ENCODE results near the gene HOXD9.

The HOXD9 gene

DNA sequence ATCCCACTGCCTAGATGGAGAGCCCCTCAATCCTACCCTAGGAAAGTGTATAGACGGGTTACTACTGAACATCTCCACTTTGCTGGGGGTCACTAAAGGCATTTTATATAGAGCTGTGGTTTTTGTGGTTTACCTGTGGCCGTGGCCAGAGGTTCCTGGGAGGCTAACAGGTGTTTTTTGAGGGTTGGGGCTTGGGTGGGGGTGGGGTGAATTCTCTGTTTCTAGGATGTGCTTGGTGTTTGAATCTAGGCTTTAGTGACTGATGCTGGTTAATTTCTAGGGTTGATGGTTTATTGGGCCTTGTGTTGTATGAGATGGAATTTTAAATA lies 14.7 kb downstream of the HOXD9 start:
- no peak for DNase-seq (ENCODE audit: low read depth)
- no peak overlapping the region for H3K4me3 ChIP-seq (ENCODE audit: low read depth, low read length)
- TF ChIP-seq, protein P1, sequence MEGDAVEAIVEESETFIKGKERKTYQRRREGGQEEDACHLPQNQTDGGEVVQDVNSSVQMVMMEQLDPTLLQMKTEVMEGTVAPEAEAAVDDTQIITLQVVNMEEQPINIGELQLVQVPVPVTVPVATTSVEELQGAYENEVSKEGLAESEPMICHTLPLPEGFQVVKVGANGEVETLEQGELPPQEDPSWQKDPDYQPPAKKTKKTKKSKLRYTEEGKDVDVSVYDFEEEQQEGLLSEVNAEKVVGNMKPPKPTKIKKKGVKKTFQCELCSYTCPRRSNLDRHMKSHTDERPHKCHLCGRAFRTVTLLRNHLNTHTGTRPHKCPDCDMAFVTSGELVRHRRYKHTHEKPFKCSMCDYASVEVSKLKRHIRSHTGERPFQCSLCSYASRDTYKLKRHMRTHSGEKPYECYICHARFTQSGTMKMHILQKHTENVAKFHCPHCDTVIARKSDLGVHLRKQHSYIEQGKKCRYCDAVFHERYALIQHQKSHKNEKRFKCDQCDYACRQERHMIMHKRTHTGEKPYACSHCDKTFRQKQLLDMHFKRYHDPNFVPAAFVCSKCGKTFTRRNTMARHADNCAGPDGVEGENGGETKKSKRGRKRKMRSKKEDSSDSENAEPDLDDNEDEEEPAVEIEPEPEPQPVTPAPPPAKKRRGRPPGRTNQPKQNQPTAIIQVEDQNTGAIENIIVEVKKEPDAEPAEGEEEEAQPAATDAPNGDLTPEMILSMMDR (IDR thresholded peaks at IDR 0.05; ENCODE audit: control insufficient read depth, extremely low read depth, insufficient read depth) = no peak

DNA sequence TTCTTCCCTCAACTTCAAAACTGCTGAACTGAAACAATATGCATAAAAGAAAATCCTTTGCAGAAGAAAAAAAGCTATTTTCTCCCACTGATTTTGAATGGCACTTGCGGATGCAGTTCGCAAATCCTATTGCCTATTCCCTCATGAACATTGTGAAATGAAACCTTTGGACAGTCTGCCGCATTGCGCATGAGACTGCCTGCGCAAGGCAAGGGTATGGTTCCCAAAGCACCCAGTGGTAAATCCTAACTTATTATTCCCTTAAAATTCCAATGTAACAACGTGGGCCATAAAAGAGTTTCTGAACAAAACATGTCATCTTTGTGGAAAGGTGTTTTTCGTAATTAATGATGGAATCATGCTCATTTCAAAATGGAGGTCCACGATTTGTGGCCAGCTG lies 15.4 kb downstream of the HOXD9 start:
- DNase-seq (ENCODE audit: low read depth) = no peak
- TF ChIP-seq, protein P1 (IDR thresholded peaks at IDR 0.05; ENCODE audit: control insufficient read depth, extremely low read depth, insufficient read depth) = no peak
- no peak overlapping the region for H3K4me3 ChIP-seq (ENCODE audit: low read depth, low read length)

DNA sequence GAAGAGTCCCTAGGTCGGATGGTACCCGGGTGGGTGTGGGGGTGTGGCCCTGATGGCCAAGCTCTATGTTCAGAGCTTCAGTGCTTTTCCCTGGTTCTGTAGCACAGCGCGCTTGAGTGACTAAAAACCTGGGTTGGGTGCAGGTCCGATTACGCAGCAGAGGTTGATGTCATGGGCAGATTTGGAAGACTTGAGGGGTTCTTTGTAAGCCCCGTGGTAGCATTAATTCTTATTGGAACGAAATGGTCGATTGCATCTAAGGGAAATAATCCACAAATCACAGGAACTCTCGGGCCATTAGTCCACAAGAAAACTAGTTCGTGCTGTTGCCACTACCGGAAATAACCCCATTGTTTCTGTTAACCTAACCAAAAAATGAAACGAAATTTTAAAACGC lies 16.0 kb downstream of the HOXD9 start:
- no peak overlapping the region for H3K4me3 ChIP-seq (ENCODE audit: low read depth, low read length)
- TF ChIP-seq, protein P1 (IDR thresholded peaks at IDR 0.05; ENCODE audit: control insufficient read depth, extremely low read depth, insufficient read depth) = no peak
- no peak for DNase-seq (ENCODE audit: low read depth)

DNA sequence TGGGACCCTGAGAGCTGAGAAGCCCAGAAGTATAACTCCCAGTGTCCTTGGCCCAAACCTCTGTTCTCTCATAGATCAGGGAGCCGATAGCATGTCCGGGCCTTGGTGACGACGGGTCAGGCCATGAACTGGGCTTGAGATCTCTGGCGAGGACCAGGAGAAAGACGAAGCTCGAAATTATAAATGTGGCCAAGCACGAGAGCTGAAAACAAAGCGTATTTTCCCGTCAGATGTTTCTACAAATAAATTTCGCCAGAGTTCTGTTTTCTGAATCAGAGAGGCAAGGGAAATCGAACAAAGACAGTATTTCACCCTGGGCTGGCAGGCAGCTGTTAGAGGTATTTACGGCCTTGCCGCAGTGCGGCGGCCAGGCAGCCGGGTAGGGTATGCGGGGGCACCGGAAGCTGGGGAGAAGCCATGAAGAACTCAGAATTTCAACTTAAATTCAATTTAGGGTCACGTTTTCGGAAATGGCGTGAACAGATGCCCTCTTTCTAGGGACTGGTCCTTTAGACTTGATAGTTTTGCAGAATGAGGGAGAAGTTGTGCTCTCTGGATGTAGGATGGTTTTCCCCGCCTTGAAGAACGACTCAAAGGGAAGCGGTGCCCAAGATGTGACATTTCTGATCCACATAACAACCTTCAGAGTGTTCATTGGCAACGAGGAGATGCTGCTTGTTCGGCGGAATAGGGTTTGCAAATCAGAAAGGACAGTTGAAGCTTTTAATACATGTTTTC lies 16.6 kb downstream of the HOXD9 start:
- no peak for DNase-seq (ENCODE audit: low read depth)
- TF ChIP-seq, protein P1 (IDR thresholded peaks at IDR 0.05; ENCODE audit: control insufficient read depth, extremely low read depth, insufficient read depth) = no peak
- no peak overlapping the region for H3K4me3 ChIP-seq (ENCODE audit: low read depth, low read length)

DNA sequence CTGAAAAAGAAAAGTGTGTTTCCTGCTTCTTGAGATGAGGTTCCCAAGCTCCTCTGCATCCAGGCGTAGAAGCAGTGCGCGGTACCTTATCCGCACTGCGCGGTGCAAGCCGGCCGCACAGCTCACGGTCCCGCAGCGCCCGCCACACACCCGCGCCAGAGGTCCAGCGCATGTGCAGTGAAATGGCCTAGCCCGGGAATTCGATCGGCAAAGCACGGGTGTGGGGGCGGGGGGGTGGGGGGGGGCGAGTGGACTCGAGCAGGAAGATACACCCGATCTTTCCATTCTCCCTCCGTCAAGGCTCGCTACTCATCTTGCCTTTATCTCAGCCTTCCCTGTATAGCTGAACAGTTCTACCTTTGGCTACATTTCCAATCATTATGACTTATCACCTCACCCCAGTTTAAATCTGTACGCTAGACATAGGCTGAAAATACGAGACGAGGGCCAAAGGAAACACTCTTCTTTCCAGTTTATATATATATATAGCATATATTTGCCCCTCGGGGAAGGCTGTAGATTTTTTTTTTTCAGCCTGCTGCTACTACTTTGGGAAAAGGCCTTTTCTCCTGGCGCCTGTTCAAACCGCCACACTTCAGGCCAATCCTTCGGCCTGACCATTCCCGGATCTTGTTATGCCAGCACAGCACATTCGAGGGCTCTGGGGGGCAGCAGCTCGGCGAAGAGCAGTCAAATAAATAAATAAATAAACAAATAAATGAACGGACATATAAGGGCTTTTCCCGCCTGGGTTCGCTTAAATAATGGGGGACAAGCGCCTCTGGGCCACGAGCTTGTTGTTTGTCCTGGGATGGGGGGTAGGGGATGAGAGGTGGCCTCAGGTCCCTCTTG lies 17.4 kb downstream of the HOXD9 start:
- TF ChIP-seq, protein P1 (IDR thresholded peaks at IDR 0.05; ENCODE audit: control insufficient read depth, extremely low read depth, insufficient read depth) = no peak
- H3K4me3 ChIP-seq (ENCODE audit: low read depth, low read length) = no peak overlapping the region
- no peak for DNase-seq (ENCODE audit: low read depth)

DNA sequence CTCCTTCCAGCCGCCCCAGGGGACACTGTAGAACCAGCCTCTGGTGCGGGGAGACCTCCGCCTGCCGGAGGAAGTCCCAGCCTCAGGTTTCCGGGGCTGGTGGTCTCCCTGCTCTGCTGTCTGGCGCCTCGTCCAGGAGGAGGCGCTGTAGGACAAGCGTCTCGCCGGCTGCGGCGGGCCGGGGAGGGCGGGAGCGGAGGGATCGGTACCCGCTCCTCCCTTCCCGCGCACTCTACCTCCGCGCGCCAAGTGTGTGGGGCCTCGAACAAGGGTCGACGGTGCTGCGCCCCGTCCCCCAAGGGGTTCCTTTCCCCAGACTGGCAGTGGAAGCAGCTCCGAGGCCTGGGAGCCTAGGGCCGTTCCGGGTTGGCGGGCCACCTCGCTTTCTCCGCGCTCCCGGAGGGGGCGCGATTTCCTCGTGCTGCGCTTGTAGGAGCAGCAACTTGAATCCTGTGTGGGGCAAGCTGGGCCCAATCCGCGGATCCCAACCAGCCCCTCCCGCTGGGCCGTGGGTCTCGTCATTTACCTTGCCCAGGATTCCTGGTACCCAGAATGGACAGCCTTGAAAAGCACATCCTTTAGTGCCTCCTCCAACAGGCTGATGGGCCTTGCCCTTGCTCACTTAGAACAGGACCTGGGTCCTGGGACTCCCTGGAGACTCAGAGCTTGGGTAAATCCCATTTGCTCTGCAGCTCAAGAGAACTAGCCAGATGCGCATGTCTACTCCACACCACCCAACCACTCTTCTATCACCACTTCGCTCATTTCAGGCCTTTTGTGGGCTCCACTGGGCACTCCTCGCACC lies 18.2 kb downstream of the HOXD9 start:
- no peak for DNase-seq (ENCODE audit: low read depth)
- TF ChIP-seq, protein P1 (IDR thresholded peaks at IDR 0.05; ENCODE audit: control insufficient read depth, extremely low read depth, insufficient read depth) = peak; percentile 95
- peak overlapping the region; percentile 41 for H3K4me3 ChIP-seq (ENCODE audit: low read depth, low read length)
